ENCODE measurements around the gene IL1R2. TPM values are rescaled to one million over a fixed set of nuclear protein-coding genes. Genes with fewer than 3 reads are reported as not detected.

The IL1R2 gene
- total RNA-seq, 2 experiments from 2014 or later, result 1.1 TPM; not detected in 1

DNA sequence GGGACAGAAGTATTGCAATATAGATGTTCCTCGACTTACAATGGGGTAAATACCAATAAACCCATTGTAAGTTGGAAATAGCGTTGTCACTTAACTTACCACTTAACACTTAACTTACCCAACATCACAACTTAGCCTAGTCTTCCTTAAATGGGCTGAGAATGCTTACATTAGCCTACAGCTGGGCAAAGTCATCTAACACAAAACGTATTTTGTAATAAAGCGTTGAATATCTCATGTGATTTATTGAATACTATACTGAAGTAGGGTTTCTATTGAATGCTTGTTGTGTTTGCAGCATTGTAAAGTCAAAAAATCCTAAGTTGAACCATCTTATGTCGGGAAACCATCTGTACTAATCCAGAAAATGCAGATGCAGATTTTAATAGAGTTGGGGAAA is 23.6 kb downstream of the IL1R2 start:
- peaks cover 5% of the 10 kb centered on the region for H3K36me3 Mint-ChIP-seq (ENCODE audit: low read depth)

DNA sequence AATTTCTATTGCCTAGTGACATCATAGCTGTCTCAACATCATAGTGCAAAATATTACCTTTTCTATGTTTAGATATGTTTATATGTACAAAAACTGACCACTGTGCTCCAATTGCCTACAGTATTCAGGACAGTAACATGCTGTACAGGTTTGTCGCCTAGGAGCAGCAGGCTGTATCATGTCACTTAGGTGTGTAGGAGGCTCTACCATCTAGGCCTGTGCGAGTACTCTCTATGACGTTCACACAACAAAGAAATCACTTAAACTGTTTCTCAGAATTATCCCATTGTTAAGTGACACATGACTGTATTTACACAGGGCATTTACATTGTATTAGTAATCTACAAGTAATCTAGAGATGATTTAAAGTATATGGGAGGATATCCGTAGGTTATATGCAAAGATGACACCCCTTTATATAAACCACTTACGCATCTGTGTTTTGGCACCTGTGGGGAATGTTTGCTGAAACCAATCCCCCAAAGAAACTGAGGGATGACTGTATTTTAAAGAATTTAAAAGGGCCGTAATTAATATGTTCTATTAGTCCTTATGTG is 24.7 kb downstream of the IL1R2 start:
- ChIA-PET CTCF (interaction anchor here (1.5 to 14.8 kb wide), 3 partner anchors 10 to 223 kb away, joined by 5 to 222 read pairs (median 24); no protein-coding TSS in a partner anchor), POLR2A (no interaction called here)
- peaks cover 23% of the 10 kb centered on the region for H3K4me1 Mint-ChIP-seq (ENCODE audit: low read depth)
- peaks cover 4% of the 10 kb centered on the region for H3K27me3 Mint-ChIP-seq
- intact Hi-C loops (cut with micrococcal nuclease), result no loop called here
- no peak overlapping the region for H3K27ac Mint-ChIP-seq
- H3K4me3 Mint-ChIP-seq, result no peak overlapping the region
- H3K9me3 Mint-ChIP-seq, result peaks cover 6% of the 10 kb centered on the region
- ATAC-seq, result no peak
- TF ChIP-seq, protein P1, sequence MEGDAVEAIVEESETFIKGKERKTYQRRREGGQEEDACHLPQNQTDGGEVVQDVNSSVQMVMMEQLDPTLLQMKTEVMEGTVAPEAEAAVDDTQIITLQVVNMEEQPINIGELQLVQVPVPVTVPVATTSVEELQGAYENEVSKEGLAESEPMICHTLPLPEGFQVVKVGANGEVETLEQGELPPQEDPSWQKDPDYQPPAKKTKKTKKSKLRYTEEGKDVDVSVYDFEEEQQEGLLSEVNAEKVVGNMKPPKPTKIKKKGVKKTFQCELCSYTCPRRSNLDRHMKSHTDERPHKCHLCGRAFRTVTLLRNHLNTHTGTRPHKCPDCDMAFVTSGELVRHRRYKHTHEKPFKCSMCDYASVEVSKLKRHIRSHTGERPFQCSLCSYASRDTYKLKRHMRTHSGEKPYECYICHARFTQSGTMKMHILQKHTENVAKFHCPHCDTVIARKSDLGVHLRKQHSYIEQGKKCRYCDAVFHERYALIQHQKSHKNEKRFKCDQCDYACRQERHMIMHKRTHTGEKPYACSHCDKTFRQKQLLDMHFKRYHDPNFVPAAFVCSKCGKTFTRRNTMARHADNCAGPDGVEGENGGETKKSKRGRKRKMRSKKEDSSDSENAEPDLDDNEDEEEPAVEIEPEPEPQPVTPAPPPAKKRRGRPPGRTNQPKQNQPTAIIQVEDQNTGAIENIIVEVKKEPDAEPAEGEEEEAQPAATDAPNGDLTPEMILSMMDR (IDR thresholded peaks at IDR 0.05), result no peak
- peaks cover 5% of the 10 kb centered on the region for H3K36me3 Mint-ChIP-seq (ENCODE audit: low read depth)
- DNase-seq, result no peak

More for the DNA sequence above, 23.6 kb downstream of the IL1R2 start:
- intact Hi-C loops (cut with micrococcal nuclease), result no loop called here
- TF ChIP-seq, protein P1 (IDR thresholded peaks at IDR 0.05), result no peak
- Mint-ChIP-seq H3K27me3 (peaks cover 4% of the 10 kb centered on the region), H3K4me3 (no peak overlapping the region), H3K9me3 (peaks cover 6% of the 10 kb centered on the region), H3K4me1 (ENCODE audit: low read depth) (peaks cover 25% of the 10 kb centered on the region), H3K27ac (no peak overlapping the region)
- CTCF ChIA-PET, result interaction anchor here (3.7 to 14.8 kb wide), 2 partner anchors 10 to 224 kb away, joined by 24 to 222 read pairs; no protein-coding TSS in a partner anchor
- POLR2A ChIA-PET, result no interaction called here
- ATAC-seq, result no peak
- DNase-seq, result no peak

DNA sequence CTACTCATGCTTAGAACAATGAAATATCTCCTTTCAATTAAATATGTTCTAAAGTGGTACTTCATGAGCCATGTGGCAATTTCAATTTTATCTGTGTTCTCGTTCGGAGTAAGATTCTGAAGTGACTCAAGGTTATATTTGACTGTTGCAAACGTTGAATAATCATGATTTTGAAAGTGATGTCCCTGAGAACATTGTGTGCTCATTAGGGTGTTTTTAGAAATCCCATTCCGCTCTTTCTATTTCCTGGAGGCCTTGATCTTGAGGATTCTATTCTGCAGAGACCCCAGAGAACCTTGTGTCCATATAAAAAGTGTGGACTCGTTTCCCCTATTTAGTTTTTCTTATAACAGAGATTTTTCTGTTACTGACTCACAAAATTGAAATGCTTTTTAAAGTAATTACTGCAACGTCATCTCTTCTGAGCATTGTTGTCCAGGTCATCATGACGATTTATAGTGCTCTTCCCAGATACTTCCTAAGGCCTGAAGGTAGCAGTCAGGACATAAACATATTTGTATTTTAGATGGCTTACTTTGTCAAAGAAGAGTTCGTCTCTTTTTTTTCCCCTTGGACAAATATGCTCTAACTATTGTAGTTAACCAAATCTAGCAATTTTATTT is 27.2 kb downstream of the IL1R2 start:
- CTCF ChIA-PET, result interaction anchor here (1.3 to 3.0 kb wide), 19 partner anchors 12 to 424 kb away, joined by 4 to 116 read pairs (median 10); partner anchors contain the start of gene IL1RL2
- DNase-seq (no peak), ATAC-seq (no peak)
- Mint-ChIP-seq H3K9me3 (peaks cover 2% of the 10 kb centered on the region), H3K27me3 (peaks cover 4% of the 10 kb centered on the region), H3K36me3 (ENCODE audit: low read depth) (peaks cover under 1% of the 10 kb centered on the region), H3K4me3 (no peak overlapping the region), H3K27ac (no peak overlapping the region), H3K4me1 (ENCODE audit: low read depth) (peaks cover 9% of the 10 kb centered on the region)
- TF ChIP-seq, protein P1 (IDR thresholded peaks at IDR 0.05), result no peak
- intact Hi-C loops (cut with micrococcal nuclease), result no loop called here
- POLR2A ChIA-PET, result no interaction called here

DNA sequence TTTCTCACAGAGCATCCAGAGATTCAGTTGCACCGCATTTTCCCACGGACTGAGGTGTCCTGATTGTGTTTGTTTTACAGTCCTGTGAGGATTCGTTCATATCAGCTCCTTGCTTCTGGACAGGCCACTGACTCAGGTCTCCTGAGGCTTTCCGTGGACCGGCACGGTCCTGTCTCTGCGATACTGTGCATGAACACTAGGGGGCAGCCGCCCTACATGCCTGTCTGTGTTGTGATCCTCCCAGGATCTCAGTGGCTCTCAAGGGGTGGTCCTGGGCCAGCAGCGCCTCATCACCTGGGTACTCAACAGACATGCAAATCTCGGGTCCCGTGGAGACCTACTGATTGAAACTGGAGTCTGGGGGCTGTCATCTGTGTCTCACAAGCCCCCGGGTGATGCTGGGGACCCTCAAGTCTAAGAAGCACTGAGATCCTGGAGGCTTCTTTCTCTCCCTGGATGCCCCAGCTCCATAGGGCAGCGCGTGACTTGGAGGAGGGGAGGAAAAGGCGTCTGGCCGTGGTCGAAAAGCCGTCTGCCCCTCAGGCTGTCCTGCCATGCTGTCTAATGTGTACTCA is 28.9 kb downstream of the IL1R2 start:
- ATAC-seq, result peak; percentile 100
- no peak overlapping the region for H3K4me3 Mint-ChIP-seq
- DNase-seq, result peak; percentile 90
- no peak overlapping the region for H3K27ac Mint-ChIP-seq
- H3K4me1 Mint-ChIP-seq (ENCODE audit: low read depth), result peaks cover 9% of the 10 kb centered on the region
- peaks cover 4% of the 10 kb centered on the region for H3K27me3 Mint-ChIP-seq
- intact Hi-C loops (cut with micrococcal nuclease), result loop anchor here (2.0 to 5.0 kb wide), 3 partner anchors 220 to 427 kb away; partner anchors contain the start of gene IL18R1
- TF ChIP-seq, protein P1 (IDR thresholded peaks at IDR 0.05), result peak; percentile 99
- POLR2A ChIA-PET, result interaction anchor here (0.6 to 1.5 kb wide), 6 partner anchors 14 to 261 kb away, joined by 3 to 5 read pairs (median 4); no protein-coding TSS in a partner anchor
- H3K9me3 Mint-ChIP-seq, result no peaks in the 10 kb centered on the region
- H3K36me3 Mint-ChIP-seq (ENCODE audit: low read depth), result no peaks in the 10 kb centered on the region
- CTCF ChIA-PET, result interaction anchor here (0.6 to 3.0 kb wide), 68 partner anchors 9 to 442 kb away, joined by 3 to 116 read pairs (median 5); partner anchors contain the start of gene IL1RL2
